Left lung (tissue), 10 donors: ENCODE data around the gene SDCCAG8. TPM values are rescaled to one million over a fixed set of nuclear protein-coding genes. Genes with fewer than 3 reads are reported as not detected.

Experiments used
- ATAC-seq: fragments of 200-7000 bp; cut with Tn5 transposase; one replicate; pipeline ENCODE4 v1.9.1; 2020; ENCODE audit warnings: moderate library complexity
- DNase-seq, 4 donors: peaks; one replicate each; pipeline ENCODE4 v3.0.0-alpha.2; 2013 to 2020
- H3K27ac ChIP-seq, 2 donors: fragments of 200-600 bp; sonication (generic) in 1 of 2; one replicate each; pipeline versions ENCODE4 v1.5.0 to v1.8.0; 2020 to 2021
- H3K27me3 ChIP-seq, 2 donors: fragments of 200-600 bp; sonication (generic) in 1 of 2; one replicate each; pipeline versions ENCODE4 v1.5.0 to v1.8.0; 2020 to 2021
- H3K36me3 ChIP-seq, 2 donors: fragments of 200-600 bp; sonication (generic) in 1 of 2; one replicate each; pipeline versions ENCODE4 v1.5.0 to v1.8.0; 2020 to 2021
- H3K4me1 ChIP-seq, 2 donors: fragments of 200-600 bp; one replicate each; pipeline ENCODE4 v1.8.0; 2021
- H3K4me3 ChIP-seq, 2 donors: fragments of 200-600 bp; sonication (generic) in 1 of 2; one replicate each; pipeline versions ENCODE4 v1.5.0 to v1.8.0; 2020 to 2021; ENCODE audit warnings: mild to moderate bottlenecking in 1 of 2
- H3K9me3 ChIP-seq, 2 donors: fragments of 200-600 bp; sonication (generic) in 1 of 2; one replicate each; pipeline versions ENCODE4 v1.5.0 to v1.8.0; 2020 to 2021
- CTCF ChIP-seq, 2 donors: fragments of 200-600 bp; sonication (generic) in 1 of 2; IDR thresholded peaks; one replicate each; pipeline versions ENCODE4 v1.5.0 to v1.8.0; 2021; ENCODE audit warnings: antibody characterized with exemption in 2 of 2
- intact Hi-C, 2 donors: fragments of 100-400 bp; cut with DNase I; formaldehyde crosslinking; loops; one replicate each; pipeline versions ENCODE4 v1.11.2 to v1.14.2; 2022
- polyA plus RNA-seq, 6 donors: library from polyadenylated mRNA; unstranded; fragments of 120-200 nt; gene quantifications; one replicate each; pipeline ENCODE4 v1.2.1, GENCODE V29; 2013; ENCODE audit not compliant: insufficient read length in 6 of 6
- total RNA-seq, 2 donors: library from RNA; stranded (reverse); fragmentation: NEBNext Ultra II Directional; extraction: Animal tissue kit (Norgen Biotek cat#: 25700); gene quantifications; one replicate each; pipeline ENCODE4 v1.2.1, GENCODE V29; 2021
- donor health status: DM: no; HTN: yes; CAD: no.
- donor health status: DM: no; HTN: no; CAD: no.

Gene SDCCAG8
- total and polyA plus RNA-seq, 8 donors, result 36.6 to 83.7 (median 44.6) TPM

- Histone ChIP-seq H3K27ac (no peak overlapping the region), H3K9me3 (peaks cover 0 to 8% of the 10 kb centered on the region in 2 donors), H3K36me3 (no peaks in the 10 kb centered on the region), H3K4me1 (no peaks in the 10 kb centered on the region), H3K4me3 (no peak overlapping the region), H3K27me3 (no peaks in the 10 kb centered on the region)
- intact Hi-C loops, result no loop called here
- TF ChIP-seq CTCF (IDR thresholded peaks at IDR 0.05), result no peak
- DNase-seq (no peak), ATAC-seq (no peak)
These were observed 265.0 kb downstream of the SDCCAG8 start for GRCh38 chr1:243520831-243521230.

- no peaks in the 10 kb centered on the region for H3K4me1 ChIP-seq
- no peaks in the 10 kb centered on the region for H3K27me3 ChIP-seq
- no peaks in the 10 kb centered on the region for H3K36me3 ChIP-seq
- H3K4me3 ChIP-seq, result no peak overlapping the region
- no peak overlapping the region for H3K27ac ChIP-seq
- ATAC-seq (no peak), DNase-seq (no peak)
- TF ChIP-seq CTCF (IDR thresholded peaks at IDR 0.05), result no peak
- intact Hi-C loops, result no loop called here
- no peaks in the 10 kb centered on the region for H3K9me3 ChIP-seq
These were observed 267.9 kb downstream of the SDCCAG8 start for GRCh38 chr1:243523766-243524165.

GRCh38 chr1:243525085-243525487 is 269.2 kb downstream of the SDCCAG8 start:
- no peak for DNase-seq
- Histone ChIP-seq H3K36me3 (no peaks in the 10 kb centered on the region), H3K4me3 (no peak overlapping the region), H3K9me3 (no peaks in the 10 kb centered on the region), H3K27ac (no peak overlapping the region), H3K4me1 (no peaks in the 10 kb centered on the region), H3K27me3 (no peaks in the 10 kb centered on the region)
- intact Hi-C loops, result no loop called here
- TF ChIP-seq CTCF (IDR thresholded peaks at IDR 0.05), result no peak
- no peak for ATAC-seq

- H3K36me3 ChIP-seq, result no peaks in the 10 kb centered on the region
- no peaks in the 10 kb centered on the region for H3K27me3 ChIP-seq
- H3K4me3 ChIP-seq, result no peak overlapping the region
- no peaks in the 10 kb centered on the region for H3K4me1 ChIP-seq
- H3K27ac ChIP-seq, result no peak overlapping the region
- TF ChIP-seq CTCF (IDR thresholded peaks at IDR 0.05), result no peak
- ATAC-seq (no peak), DNase-seq (no peak)
- H3K9me3 ChIP-seq, result no peaks in the 10 kb centered on the region
- intact Hi-C loops, result no loop called here
These were observed 270.3 kb downstream of the SDCCAG8 start for GRCh38 chr1:243526180-243526579.

GRCh38 chr1:243528459-243529121 is 272.7 kb downstream of the SDCCAG8 start:
- TF ChIP-seq CTCF (IDR thresholded peaks at IDR 0.05), result no peak
- H3K4me1 ChIP-seq, result no peaks in the 10 kb centered on the region
- H3K27ac ChIP-seq, result no peak overlapping the region
- no peaks in the 10 kb centered on the region for H3K9me3 ChIP-seq
- H3K4me3 ChIP-seq, result no peak overlapping the region
- intact Hi-C loops, result no loop called here
- no peak for DNase-seq
- H3K36me3 ChIP-seq, result no peaks in the 10 kb centered on the region
- H3K27me3 ChIP-seq, result no peaks in the 10 kb centered on the region
- no peak for ATAC-seq
